Aorta (tissue), 5 donors: ENCODE data around the gene ENO3. TPM values are rescaled to one million over a fixed set of nuclear protein-coding genes. Genes with fewer than 3 reads are reported as not detected.
A peak's percentile ranks its signal among the peaks of the same experiment; 100 is the strongest.

Experiments used
- ATAC-seq: fragments of 200-7000 bp; cut with Tn5 transposase; one replicate; pipeline ENCODE4 v1.9.1; 2022; ENCODE audit warnings: moderate library complexity; ENCODE audit not compliant: low FRiP score
- DNase-seq, 2 donors: peaks; one replicate each; pipeline ENCODE4 v3.0.0-alpha.2; 2020
- H3K27ac ChIP-seq, 2 donors: one replicate each; pipeline ENCODE4 v1.5.1; 2013; ENCODE audit warnings: low read length in 2 of 2, mild to moderate bottlenecking in 2 of 2, moderate library complexity in 2 of 2, control low read depth in 1 of 2, inconsistent platforms in 1 of 2, low read depth in 1 of 2
- H3K27me3 ChIP-seq, 2 donors: one replicate each; pipeline ENCODE4 v1.6.1; 2013; ENCODE audit warnings: control low read depth in 1 of 2, low read length in 1 of 2, mild to moderate bottlenecking in 1 of 2, moderate library complexity in 1 of 2; ENCODE audit not compliant: insufficient read depth in 2 of 2, control insufficient read depth in 1 of 2
- H3K36me3 ChIP-seq, 2 donors: one replicate each; pipeline ENCODE4 v1.6.1; 2013; ENCODE audit warnings: control low read depth in 1 of 2, low read length in 1 of 2, mild to moderate bottlenecking in 1 of 2; ENCODE audit not compliant: insufficient read depth in 2 of 2, control insufficient read depth in 1 of 2
- H3K4me1 ChIP-seq, 2 donors: one replicate each; pipeline ENCODE4 v1.6.1; 2013; ENCODE audit warnings: low read length in 2 of 2, control low read depth in 1 of 2, mild to moderate bottlenecking in 1 of 2, moderate library complexity in 1 of 2; ENCODE audit not compliant: insufficient read depth in 2 of 2, control insufficient read depth in 1 of 2
- H3K4me3 ChIP-seq, 2 donors: one replicate each; pipeline ENCODE4 v1.5.1; 2013; ENCODE audit warnings: low read length in 2 of 2, control low read depth in 1 of 2, mild to moderate bottlenecking in 1 of 2
- H3K9me3 ChIP-seq: one replicate; pipeline ENCODE4 v1.6.1; 2013; ENCODE audit warnings: mild to moderate bottlenecking, low read length; ENCODE audit not compliant: control insufficient read depth
- WGBS, 2 donors: extraction: QIAGEN DNeasy Blood & Tissue Kit; methylation state at CpG; one replicate each; pipeline ENCODE4 v1.1.7; 2013; 5-methylcytosine and 5-hydroxymethylcytosine counted together
- intact Hi-C, 2 donors: fragments of 100-400 bp; cut with DNase I; formaldehyde crosslinking; loops; one replicate each; pipeline versions ENCODE4 v1.14.2 to v1.15.0; 2022
- polyA plus RNA-seq, 2 donors: library from polyadenylated mRNA; stranded (reverse); fragments of 200-250 nt; gene quantifications; one replicate each; pipeline ENCODE4 v1.2.3, GENCODE V29; 2013
- total RNA-seq, 2 donors: library from RNA; stranded (reverse); fragmentation: NEBNext Ultra II Directional; extraction: Animal tissue kit (Norgen Biotek cat#: 25700); gene quantifications; one replicate each; pipeline ENCODE4 v1.2.1, GENCODE V29; 2021
- donor health status: healthy with polysubstance abuse.
- donor health status: Bipolar disorder and iron deficiency.
- donor health status: DM: no; HTN: no; CAD: no.
- donor health status: DM: no; HTN: no; CAD: no.
- donor health status: DM: yes; HTN: yes; CAD: no.

Gene ENO3
- total and polyA plus RNA-seq, 4 donors: 5.2 to 46.2 (median 8.4) TPM

GRCh38 chr17:4934173-4934979 is 16.5 kb upstream of the ENO3 start:
- no peaks in the 10 kb centered on the region for H3K36me3 ChIP-seq
- WGBS, 2 donors: 15 to 20% methylated on average over 14 of the region's 14 CpGs
- intact Hi-C loops: no loop called here
- H3K4me3 ChIP-seq: no peak overlapping the region
- no peaks in the 10 kb centered on the region for H3K9me3 ChIP-seq
- H3K4me1 ChIP-seq: no peaks in the 10 kb centered on the region
- ATAC-seq (no peak), DNase-seq (peak in 1 of 2 donors; percentile 56)
- H3K27me3 ChIP-seq: no peaks in the 10 kb centered on the region
- H3K27ac ChIP-seq: no peak overlapping the region

- Histone ChIP-seq H3K4me3 (no peak overlapping the region), H3K36me3 (no peaks in the 10 kb centered on the region), H3K27me3 (no peaks in the 10 kb centered on the region), H3K9me3 (no peaks in the 10 kb centered on the region), H3K27ac (no peak overlapping the region), H3K4me1 (no peaks in the 10 kb centered on the region)
- ATAC-seq: no peak
- no peak for DNase-seq
- intact Hi-C loops: loop anchor here in 1 of 2 donors (5.0 kb wide), 1 partner anchor 67 kb away; no protein-coding TSS in a partner anchor
Observed at GRCh38 chr17:4935650-4936049, 15.3 kb upstream of the ENO3 start.

GRCh38 chr17:4936436-4936835 is 14.5 kb upstream of the ENO3 start:
- Histone ChIP-seq H3K9me3 (no peaks in the 10 kb centered on the region), H3K4me3 (no peak overlapping the region), H3K27me3 (no peaks in the 10 kb centered on the region), H3K4me1 (no peaks in the 10 kb centered on the region), H3K36me3 (no peaks in the 10 kb centered on the region), H3K27ac (no peak overlapping the region)
- 87 to 92% methylated on average over 3 of the region's 3 CpGs for WGBS, 2 donors
- intact Hi-C loops: loop anchor here in 1 of 2 donors (5.0 kb wide), 1 partner anchor 66 kb away; no protein-coding TSS in a partner anchor
- no peak for DNase-seq
- ATAC-seq: no peak

GRCh38 chr17:4937553-4937952 is 13.4 kb upstream of the ENO3 start:
- intact Hi-C loops: loop anchor here in 1 of 2 donors (5.0 kb wide), 1 partner anchor 65 kb away; no protein-coding TSS in a partner anchor
- WGBS, 2 donors: 89 to 94% methylated on average over 16 of the region's 16 CpGs
- H3K9me3 ChIP-seq: no peaks in the 10 kb centered on the region
- H3K27me3 ChIP-seq: no peaks in the 10 kb centered on the region
- no peaks in the 10 kb centered on the region for H3K4me1 ChIP-seq
- H3K27ac ChIP-seq: no peak overlapping the region
- no peak overlapping the region for H3K4me3 ChIP-seq
- DNase-seq (no peak), ATAC-seq (no peak)
- H3K36me3 ChIP-seq: no peaks in the 10 kb centered on the region

- 84 to 90% methylated on average over 10 to 11 of the region's 11 CpGs for WGBS, 2 donors
- Histone ChIP-seq H3K36me3 (no peaks in the 10 kb centered on the region), H3K27ac (no peak overlapping the region), H3K9me3 (no peaks in the 10 kb centered on the region), H3K4me3 (no peak overlapping the region), H3K27me3 (no peaks in the 10 kb centered on the region), H3K4me1 (no peaks in the 10 kb centered on the region)
- peak in 1 of 2 donors; percentile 45 for DNase-seq
- no peak for ATAC-seq
- intact Hi-C loops: loop anchor here in 1 of 2 donors (5.0 kb wide), 1 partner anchor 64 kb away; no protein-coding TSS in a partner anchor
Observed at GRCh38 chr17:4938069-4938491, 12.8 kb upstream of the ENO3 start.

- Histone ChIP-seq H3K9me3 (no peaks in the 10 kb centered on the region), H3K4me1 (no peaks in the 10 kb centered on the region), H3K4me3 (peak overlapping the region; percentile 32 to 86), H3K27me3 (no peaks in the 10 kb centered on the region), H3K36me3 (no peaks in the 10 kb centered on the region), H3K27ac (peak overlapping the region in 1 of 2 donors; percentile 56)
- intact Hi-C loops: loop anchor here in 1 of 2 donors (5.0 kb wide), 1 partner anchor 63 kb away; no protein-coding TSS in a partner anchor
- 55 to 57% methylated on average over 18 to 19 of the region's 19 CpGs for WGBS, 2 donors
- ATAC-seq: no peak
- DNase-seq: peak in 1 of 2 donors; percentile 45
Observed at GRCh38 chr17:4938688-4939545, 12.0 kb upstream of the ENO3 start.

GRCh38 chr17:4939546-4939795 is 11.4 kb upstream of the ENO3 start:
- intact Hi-C loops: loop anchor here in 1 of 2 donors (5.0 kb wide), 1 partner anchor 63 kb away; no protein-coding TSS in a partner anchor
- H3K36me3 ChIP-seq: no peaks in the 10 kb centered on the region
- no peaks in the 10 kb centered on the region for H3K27me3 ChIP-seq
- 0 to 1% methylated on average over 16 of the region's 16 CpGs for WGBS, 2 donors
- ATAC-seq (no peak), DNase-seq (peak; percentile 65 to 82)
- no peaks in the 10 kb centered on the region for H3K4me1 ChIP-seq
- H3K9me3 ChIP-seq: no peaks in the 10 kb centered on the region
- peak overlapping the region; percentile 32 to 86 for H3K4me3 ChIP-seq
- H3K27ac ChIP-seq: peak overlapping the region in 1 of 2 donors; percentile 56

- WGBS, 2 donors: 0 to 1% methylated on average over 67 to 72 of the region's 72 CpGs
- Histone ChIP-seq H3K36me3 (no peaks in the 10 kb centered on the region), H3K4me3 (peak within 1 kb of the TSS; percentile 56 to 86), H3K27me3 (no peaks in the 10 kb centered on the region), H3K9me3 (no peaks in the 10 kb centered on the region), H3K27ac (peak within 1 kb of the TSS in 1 of 2 donors; percentile 79), H3K4me1 (no peaks in the 10 kb centered on the region)
- ATAC-seq (peak; percentile 96), DNase-seq (peak; percentile 96 to 98)
- intact Hi-C loops: loop anchor here in 1 of 2 donors (5.0 kb wide), 1 partner anchor 62 kb away; no protein-coding TSS in a partner anchor
Observed at GRCh38 chr17:4939796-4940554, 10.9 kb upstream of the ENO3 start, which contains the start of the genes RNF167 and SLC25A11. TSS of gene RNF167 (plus strand) at chr17:4940268. CDS start at chr17:4940910, 642 bp downstream. TSS of gene SLC25A11 (minus strand) at chr17:4940046. CDS start at chr17:4939910, 136 bp downstream.
